Stimulated activated CD8-positive, alpha-beta memory T cell treated with anti-CD3 and anti-CD28 coated beads, Interleukin-4, amount 100 ng/mL, for 1 hour (primary cell): Measurements from ENCODE around the gene LYG2.
"Not testable (repeated sequence)": the region's sequence is repeated elsewhere in the genome, so short reads cannot be mapped to it uniquely, and the experiment has no call there.

Source experiments
- DNase-seq, 2 donors: peaks; one replicate each; pipeline ENCODE4 v3.0.0-alpha.2; 2020; ENCODE audit warnings: low read depth in 2 of 2, low spot score in 1 of 2

LYG2 gene

GRCh38 chr2:99201959-99202678 lies 53.3 kb downstream of the LYG2 start:
- no peak for DNase-seq

GRCh38 chr2:99200076-99200800 lies 55.2 kb downstream of the LYG2 start:
- no peak for DNase-seq

- no peak for DNase-seq
These were observed 57.2 kb downstream of the LYG2 start for GRCh38 chr2:99198103-99198841.

- not testable (repeated sequence) for DNase-seq
These were observed 63.1 kb downstream of the LYG2 start for GRCh38 chr2:99192364-99192763.
